Measurements from ENCODE around the gene MACROD2. TPM values are rescaled to one million over a fixed set of nuclear protein-coding genes. Genes with fewer than 3 reads are reported as not detected.

Gene MACROD2
- total RNA-seq, 1 donor from 2014 or later, result 2.5 TPM

GRCh38 chr20:14780508-14780907 lies 785.2 kb downstream of the MACROD2 start:
- Mint-ChIP-seq H3K27me3 (ENCODE audit: unreplicated experiment) (no peaks in the 10 kb centered on the region), H3K36me3 (ENCODE audit: unreplicated experiment) (no peaks in the 10 kb centered on the region), H3K9me3 (ENCODE audit: unreplicated experiment) (no peaks in the 10 kb centered on the region), H3K4me3 (ENCODE audit: unreplicated experiment) (no peak overlapping the region), H3K4me1 (ENCODE audit: unreplicated experiment) (peaks cover 3% of the 10 kb centered on the region), H3K27ac (ENCODE audit: unreplicated experiment) (no peak overlapping the region)
- no peak for DNase-seq (ENCODE audit: extremely low spot score, unreplicated experiment)
- no peak for TF ChIP-seq CTCF (IDR thresholded peaks at IDR 0.05)

- H3K4me1 Mint-ChIP-seq (ENCODE audit: unreplicated experiment), result no peaks in the 10 kb centered on the region
- H3K36me3 Mint-ChIP-seq (ENCODE audit: unreplicated experiment), result no peaks in the 10 kb centered on the region
- no peak overlapping the region for H3K27ac Mint-ChIP-seq (ENCODE audit: unreplicated experiment)
- H3K4me3 Mint-ChIP-seq (ENCODE audit: unreplicated experiment), result no peak overlapping the region
- no peak for DNase-seq (ENCODE audit: extremely low spot score, unreplicated experiment)
- no peaks in the 10 kb centered on the region for H3K27me3 Mint-ChIP-seq (ENCODE audit: unreplicated experiment)
- no peaks in the 10 kb centered on the region for H3K9me3 Mint-ChIP-seq (ENCODE audit: unreplicated experiment)
- no peak for TF ChIP-seq CTCF (IDR thresholded peaks at IDR 0.05)
Observed at GRCh38 chr20:14782731-14783130, 787.4 kb downstream of the MACROD2 start.

GRCh38 chr20:14783766-14784165 lies 788.5 kb downstream of the MACROD2 start:
- Mint-ChIP-seq H3K27ac (ENCODE audit: unreplicated experiment) (no peak overlapping the region), H3K4me1 (ENCODE audit: unreplicated experiment) (no peaks in the 10 kb centered on the region), H3K9me3 (ENCODE audit: unreplicated experiment) (no peaks in the 10 kb centered on the region)

GRCh38 chr20:14785065-14785743 lies 789.9 kb downstream of the MACROD2 start:
- Mint-ChIP-seq H3K27ac (ENCODE audit: unreplicated experiment) (no peak overlapping the region), H3K27me3 (ENCODE audit: unreplicated experiment) (no peaks in the 10 kb centered on the region), H3K4me1 (ENCODE audit: unreplicated experiment) (no peaks in the 10 kb centered on the region), H3K36me3 (ENCODE audit: unreplicated experiment) (no peaks in the 10 kb centered on the region), H3K4me3 (ENCODE audit: unreplicated experiment) (no peak overlapping the region), H3K9me3 (ENCODE audit: unreplicated experiment) (no peaks in the 10 kb centered on the region)
- no peak for TF ChIP-seq CTCF (IDR thresholded peaks at IDR 0.05)
- DNase-seq (ENCODE audit: extremely low spot score, unreplicated experiment), result no peak

More at GRCh38 chr20:14783766-14784165, 788.5 kb downstream of the MACROD2 start:
- H3K27me3 Mint-ChIP-seq (ENCODE audit: unreplicated experiment), result no peaks in the 10 kb centered on the region
- DNase-seq (ENCODE audit: extremely low spot score, unreplicated experiment), result no peak
- TF ChIP-seq CTCF (IDR thresholded peaks at IDR 0.05), result no peak
- H3K36me3 Mint-ChIP-seq (ENCODE audit: unreplicated experiment), result no peaks in the 10 kb centered on the region
- no peak overlapping the region for H3K4me3 Mint-ChIP-seq (ENCODE audit: unreplicated experiment)

GRCh38 chr20:14790190-14790589 lies 794.9 kb downstream of the MACROD2 start:
- no peak overlapping the region for H3K4me3 Mint-ChIP-seq (ENCODE audit: unreplicated experiment)
- H3K9me3 Mint-ChIP-seq (ENCODE audit: unreplicated experiment), result no peaks in the 10 kb centered on the region
- peaks cover 4% of the 10 kb centered on the region for H3K27me3 Mint-ChIP-seq (ENCODE audit: unreplicated experiment)
- no peaks in the 10 kb centered on the region for H3K4me1 Mint-ChIP-seq (ENCODE audit: unreplicated experiment)
- no peak overlapping the region for H3K27ac Mint-ChIP-seq (ENCODE audit: unreplicated experiment)
- no peak for DNase-seq (ENCODE audit: extremely low spot score, unreplicated experiment)
- no peak for TF ChIP-seq CTCF (IDR thresholded peaks at IDR 0.05)
- H3K36me3 Mint-ChIP-seq (ENCODE audit: unreplicated experiment), result no peaks in the 10 kb centered on the region

Measured in osteocyte (in vitro differentiated cells).